ENCODE data around the gene CAMKK1.
"Not testable (repeated sequence)": the region's sequence is repeated elsewhere in the genome, so short reads cannot be mapped to it uniquely, and the experiment has no call there.

CAMKK1 gene

GRCh38 chr17:3859940-3860339, 32.9 kb downstream of the CAMKK1 start:
- TF ChIP-seq CTCF (conservative IDR thresholded peaks at IDR 0.05; ENCODE audit: low read depth, low read length): no peak
- no peak for DNase-seq (ENCODE audit: low read depth)

GRCh38 chr17:3857261-3858105, 35.4 kb downstream of the CAMKK1 start:
- no peak for TF ChIP-seq CTCF (conservative IDR thresholded peaks at IDR 0.05; ENCODE audit: low read depth, low read length)

More at GRCh38 chr17:3859940-3860339, 32.9 kb downstream of the CAMKK1 start:
- no peak overlapping the region for H3K4me3 ChIP-seq (ENCODE audit: low read length)

GRCh38 chr17:3854204-3854603, 38.6 kb downstream of the CAMKK1 start:
- H3K4me3 ChIP-seq (ENCODE audit: low read length); DNase-seq (ENCODE audit: low read depth): not testable (repeated sequence)

More at GRCh38 chr17:3857261-3858105, 35.4 kb downstream of the CAMKK1 start:
- no peak overlapping the region for H3K4me3 ChIP-seq (ENCODE audit: low read length)
- no peak for DNase-seq (ENCODE audit: low read depth)

- no peak overlapping the region for H3K4me3 ChIP-seq (ENCODE audit: low read length)
- TF ChIP-seq CTCF (conservative IDR thresholded peaks at IDR 0.05; ENCODE audit: low read depth, low read length): no peak
- no peak for DNase-seq (ENCODE audit: low read depth)
Observed at GRCh38 chr17:3852561-3852960, 40.3 kb downstream of the CAMKK1 start.

- H3K4me3 ChIP-seq (ENCODE audit: low read length): no peak overlapping the region
- no peak for TF ChIP-seq CTCF (conservative IDR thresholded peaks at IDR 0.05; ENCODE audit: low read depth, low read length)
- no peak for DNase-seq (ENCODE audit: low read depth)
Observed at GRCh38 chr17:3851461-3852100, 41.3 kb downstream of the CAMKK1 start.

- TF ChIP-seq CTCF (conservative IDR thresholded peaks at IDR 0.05; ENCODE audit: low read depth, low read length): no peak
- H3K4me3 ChIP-seq (ENCODE audit: low read length): no peak overlapping the region
- no peak for DNase-seq (ENCODE audit: low read depth)
Observed at GRCh38 chr17:3848229-3848835, 44.5 kb downstream of the CAMKK1 start.

GRCh38 chr17:3847165-3847670, 45.6 kb downstream of the CAMKK1 start:
- no peak for DNase-seq (ENCODE audit: low read depth)
- no peak overlapping the region for H3K4me3 ChIP-seq (ENCODE audit: low read length)
- no peak for TF ChIP-seq CTCF (conservative IDR thresholded peaks at IDR 0.05; ENCODE audit: low read depth, low read length)

All from retinal pigment epithelial cell (primary cell).